ENCODE measurements around the gene NXNL1.
A peak's percentile ranks its signal among the peaks of the same experiment; 100 is the strongest.

DNA sequence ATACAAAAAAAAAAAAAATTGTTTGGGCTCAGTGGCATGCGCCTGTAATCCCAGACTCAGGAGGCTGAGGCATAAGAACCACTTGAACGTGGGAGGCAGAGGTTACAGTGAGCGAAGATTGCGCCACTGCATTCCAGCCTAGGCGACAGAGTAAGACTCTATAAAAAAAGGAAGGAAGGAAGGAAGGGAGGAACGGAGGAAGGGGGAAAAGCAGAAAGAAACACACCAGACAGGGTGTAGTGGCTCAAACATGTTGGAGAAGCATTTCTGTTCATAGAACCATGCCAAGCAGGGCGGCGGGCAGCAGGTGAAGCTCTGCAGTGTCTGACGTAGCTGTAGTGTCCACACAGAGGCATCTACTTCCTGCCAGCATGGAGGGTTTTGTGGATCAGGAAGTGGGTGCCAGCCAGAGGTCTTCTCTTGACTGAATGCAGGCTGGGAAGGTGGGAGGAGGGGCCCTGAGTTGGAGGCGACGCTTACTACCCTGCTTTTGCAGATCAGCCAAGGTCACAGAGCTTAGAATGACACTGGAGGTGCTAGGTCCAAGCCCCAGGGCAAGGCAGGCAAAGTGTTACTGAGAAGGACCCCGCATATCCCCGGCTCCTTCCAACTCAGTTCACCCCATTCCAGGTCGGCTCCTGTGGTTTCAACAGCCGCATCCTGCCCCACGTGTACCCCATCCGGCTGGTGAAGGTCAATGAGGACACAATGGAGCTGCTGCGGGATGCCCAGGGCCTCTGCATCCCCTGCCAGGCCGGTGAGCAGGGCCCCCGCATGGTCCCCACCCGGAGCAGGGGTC is 39.1 kb upstream of the NXNL1 start:
- TF ChIP-seq, protein P1, sequence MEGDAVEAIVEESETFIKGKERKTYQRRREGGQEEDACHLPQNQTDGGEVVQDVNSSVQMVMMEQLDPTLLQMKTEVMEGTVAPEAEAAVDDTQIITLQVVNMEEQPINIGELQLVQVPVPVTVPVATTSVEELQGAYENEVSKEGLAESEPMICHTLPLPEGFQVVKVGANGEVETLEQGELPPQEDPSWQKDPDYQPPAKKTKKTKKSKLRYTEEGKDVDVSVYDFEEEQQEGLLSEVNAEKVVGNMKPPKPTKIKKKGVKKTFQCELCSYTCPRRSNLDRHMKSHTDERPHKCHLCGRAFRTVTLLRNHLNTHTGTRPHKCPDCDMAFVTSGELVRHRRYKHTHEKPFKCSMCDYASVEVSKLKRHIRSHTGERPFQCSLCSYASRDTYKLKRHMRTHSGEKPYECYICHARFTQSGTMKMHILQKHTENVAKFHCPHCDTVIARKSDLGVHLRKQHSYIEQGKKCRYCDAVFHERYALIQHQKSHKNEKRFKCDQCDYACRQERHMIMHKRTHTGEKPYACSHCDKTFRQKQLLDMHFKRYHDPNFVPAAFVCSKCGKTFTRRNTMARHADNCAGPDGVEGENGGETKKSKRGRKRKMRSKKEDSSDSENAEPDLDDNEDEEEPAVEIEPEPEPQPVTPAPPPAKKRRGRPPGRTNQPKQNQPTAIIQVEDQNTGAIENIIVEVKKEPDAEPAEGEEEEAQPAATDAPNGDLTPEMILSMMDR (IDR thresholded peaks at IDR 0.05), result no peak
- TF ChIP-seq POLR2A (IDR thresholded peaks at IDR 0.05) (peak in 1 of 4 donors; percentile 15), POLR2AphosphoS5 (IDR thresholded peaks at IDR 0.05) (peak in 1 of 2 donors; percentile 37)
